ENCODE data around the gene MTO1. TPM values are rescaled to one million over a fixed set of nuclear protein-coding genes. Genes with fewer than 3 reads are reported as not detected.
"Not testable (repeated sequence)": the region's sequence is repeated elsewhere in the genome, so short reads cannot be mapped to it uniquely, and the experiment has no call there.

The MTO1 gene
- total RNA-seq, 2 donors from 2014 or later = 40.9 to 66.3 TPM

GRCh38 chr6:73547036-73547435 is 85.5 kb downstream of the MTO1 start:
- no peak overlapping the region for H3K27ac Mint-ChIP-seq
- ATAC-seq (no peak), DNase-seq (ENCODE audit: low spot score in 2 of 2) (no peak)
- no peaks in the 10 kb centered on the region for H3K9me3 Mint-ChIP-seq
- no peaks in the 10 kb centered on the region for H3K36me3 Mint-ChIP-seq

DNA sequence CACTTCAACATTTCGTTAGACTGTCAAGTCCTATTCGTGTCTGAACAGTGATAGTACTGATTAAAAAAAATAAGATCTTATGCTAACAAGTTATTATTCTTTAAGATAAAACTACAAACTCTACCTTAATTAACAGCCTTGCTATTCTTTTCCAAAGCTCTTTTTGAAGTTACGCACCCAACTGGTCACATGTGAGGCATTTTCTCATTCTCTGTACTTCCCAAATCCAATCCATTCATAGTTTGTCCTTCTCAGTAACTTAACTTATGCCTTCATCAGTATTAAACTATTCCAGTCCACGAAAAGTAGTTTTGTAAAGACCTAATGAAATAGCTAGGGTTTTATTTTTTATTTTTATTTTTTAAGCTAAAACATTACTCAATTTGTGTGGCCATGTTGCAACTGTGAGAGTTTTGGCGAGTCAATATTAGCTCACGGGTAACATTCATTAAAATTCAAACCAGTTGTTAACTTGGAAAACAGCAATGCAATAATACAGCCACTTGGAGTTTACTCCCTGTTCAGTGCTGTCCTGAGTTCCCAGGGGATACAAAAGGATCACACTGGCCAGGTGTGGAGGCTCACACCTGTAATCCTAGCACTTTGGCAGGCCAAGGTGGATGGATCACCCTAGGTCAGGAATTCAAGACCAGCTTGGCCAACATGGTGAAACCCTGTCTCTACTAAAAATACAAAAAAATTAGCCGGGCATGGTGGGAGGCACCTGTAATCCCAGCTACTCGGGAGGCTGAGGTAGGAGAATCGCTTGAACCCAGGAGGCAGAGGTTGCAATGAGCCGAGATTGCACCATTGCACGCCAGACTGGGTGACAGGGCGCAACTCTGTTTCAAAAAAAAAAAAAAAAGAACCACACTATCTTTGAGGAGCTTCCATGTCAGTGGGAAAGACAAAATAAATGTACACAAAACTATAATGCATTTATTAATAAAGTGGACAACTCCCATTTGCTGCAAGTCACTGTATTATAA is 87.2 kb downstream of the MTO1 start:
- no peak for DNase-seq (ENCODE audit: low spot score in 2 of 2)
- no peaks in the 10 kb centered on the region for H3K9me3 Mint-ChIP-seq
- H3K36me3 Mint-ChIP-seq = no peaks in the 10 kb centered on the region
- no peak for ATAC-seq
- no peak overlapping the region for H3K27ac Mint-ChIP-seq

DNA sequence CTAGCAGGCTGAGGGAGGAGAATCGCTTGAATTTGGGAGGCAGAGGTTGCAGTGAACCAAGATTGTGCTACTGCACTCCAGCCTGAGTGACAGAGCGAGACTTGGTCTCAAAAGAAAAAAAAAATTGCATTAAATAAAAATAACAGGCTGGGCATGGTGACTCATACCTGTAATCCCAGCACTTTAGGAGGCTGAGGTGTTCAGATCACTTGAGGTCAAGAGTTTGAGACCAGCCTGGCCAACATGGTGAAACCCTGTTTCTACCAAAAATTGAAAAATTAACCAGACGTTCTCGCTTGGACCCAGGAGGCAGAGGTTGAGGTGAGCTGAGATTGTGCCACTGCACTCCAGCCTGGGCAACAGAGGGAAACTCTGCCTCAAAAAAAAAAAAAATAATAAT is 89.6 kb downstream of the MTO1 start:
- DNase-seq (ENCODE audit: low spot score in 2 of 2); H3K36me3 Mint-ChIP-seq; ATAC-seq; H3K9me3 Mint-ChIP-seq: not testable (repeated sequence)
- peak overlapping the region in 1 of 2 donors; percentile 72 for H3K27ac Mint-ChIP-seq

DNA sequence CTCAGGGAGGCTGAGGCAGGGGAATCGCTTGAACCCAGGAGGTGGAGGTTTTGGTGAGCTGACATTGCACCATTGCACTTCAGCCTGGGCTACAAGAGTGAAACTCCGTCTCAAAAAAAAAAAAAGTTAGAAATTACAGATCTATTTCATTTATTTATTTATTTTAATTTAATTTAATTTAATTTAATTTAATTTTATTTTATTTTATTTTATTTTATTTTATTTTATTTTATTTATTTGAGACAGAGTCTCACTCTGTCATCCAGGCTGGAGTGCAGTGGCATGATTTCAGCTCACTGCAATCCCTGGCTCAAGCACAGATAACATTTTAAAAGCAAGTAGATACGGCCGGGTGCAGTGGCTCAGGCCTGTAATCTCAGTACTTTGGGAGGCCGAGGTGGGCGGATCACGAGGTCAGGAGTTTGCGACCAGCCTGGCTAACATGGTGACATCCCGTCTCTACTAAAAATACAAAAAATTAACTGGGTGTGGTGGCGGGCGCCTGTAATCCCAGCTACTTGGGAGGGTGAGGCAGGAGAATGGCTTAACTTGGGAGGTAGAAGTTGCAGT is 93.9 kb downstream of the MTO1 start:
- DNase-seq (ENCODE audit: low spot score in 2 of 2); H3K27ac Mint-ChIP-seq; ATAC-seq; H3K36me3 Mint-ChIP-seq; H3K9me3 Mint-ChIP-seq: not testable (repeated sequence)

DNA sequence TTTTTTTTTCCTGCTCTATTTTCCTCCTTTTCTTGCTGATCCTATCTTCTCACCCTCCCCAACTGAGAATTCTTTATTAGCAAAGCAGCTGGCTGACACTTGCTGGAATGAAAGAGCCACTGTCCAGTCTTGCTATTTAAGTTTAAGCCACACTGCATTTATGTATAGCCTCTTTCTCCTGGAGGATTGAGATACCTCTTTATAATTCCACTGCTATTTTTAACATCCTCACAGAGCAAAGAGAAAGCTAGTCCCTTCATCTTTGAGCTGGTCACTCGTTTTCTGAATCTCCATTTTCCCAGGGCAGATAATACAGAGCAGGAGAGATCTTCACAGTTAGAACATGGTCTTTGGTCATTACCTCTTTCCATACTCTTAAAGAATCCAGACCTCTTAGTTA is 95.3 kb downstream of the MTO1 start:
- ATAC-seq (no peak), DNase-seq (ENCODE audit: low spot score in 2 of 2) (no peak)
- Mint-ChIP-seq H3K27ac (no peak overlapping the region), H3K9me3 (no peaks in the 10 kb centered on the region), H3K36me3 (no peaks in the 10 kb centered on the region)

Other genes starting within 250 kb of the MTO1 start
- not detected for gene KHDC1L, start 236.2 kb upstream of the MTO1 start, total RNA-seq
- 1 to 10 TPM; 2.3 to 4.0 TPM for gene KHDC1, start 198.5 kb upstream of the MTO1 start, total RNA-seq
- gene DPPA5, start 107.5 kb upstream of the MTO1 start, total RNA-seq = not detected
- under 1 TPM in 1 of 2 donors, not detected in 1; 0.23 TPM for gene KHDC3L, start 99.1 kb upstream of the MTO1 start, total RNA-seq
- gene OOEP, start 91.8 kb upstream of the MTO1 start, total RNA-seq = under 1 TPM in 1 of 2 donors, not detected in 1; 0.48 TPM
- under 1 TPM; 0.09 to 0.58 TPM for gene DDX43, start 66.9 kb upstream of the MTO1 start, total RNA-seq
- 10 to 100 TPM; 22.1 to 34.6 TPM for gene CGAS, start 9.4 kb upstream of the MTO1 start, total RNA-seq
- over 10,000 TPM; 10,985 to 16,838 TPM for gene EEF1A1, start 59.3 kb downstream of the MTO1 start, total RNA-seq
- 1 to 10 TPM; 5.3 to 7.2 TPM for gene SLC17A5, start 192.3 kb downstream of the MTO1 start, total RNA-seq
- gene CD109, start 234.5 kb downstream of the MTO1 start, total RNA-seq = 10 to 100 TPM; 15.4 to 30.3 TPM

All from activated naive CD4-positive, alpha-beta T cell treated with anti-CD3 and anti-CD28 coated beads, Interleukin-2, amount 50 U/mL, for 72 hours (primary cell).